HCT116 (cell line): ENCODE results near the gene SAMD7.

Source experiments
- CTCF ChIP-seq, 3 experiments: fragments of 200-600 bp in 1 of 3; sonication (generic) in 1 of 3; IDR thresholded peaks in 2 of 3; conservative IDR thresholded peaks in 1 of 3; 2 replicates each; pipeline ENCODE4 v1.5.1; 2012 to 2017; ENCODE audit warnings: low read depth in 2 of 3, low read length in 2 of 3, antibody characterized with exemption in 1 of 3, borderline replicate concordance in 1 of 3, control low read depth in 1 of 3, mild to moderate bottlenecking in 1 of 3, mixed read lengths in 1 of 3, mixed run types in 1 of 3, moderate library complexity in 1 of 3; ENCODE audit not compliant: insufficient read depth in 1 of 3
- SP1 ChIP-seq: IDR thresholded peaks from 2 replicates; pipeline ENCODE4 v1.6.1; 2012; ENCODE audit warnings: low read depth
- YY1 ChIP-seq: IDR thresholded peaks from 2 replicates; pipeline ENCODE4 v1.6.1; 2011; ENCODE audit warnings: low read length, low read depth, moderate library complexity, mild to moderate bottlenecking; ENCODE audit not compliant: insufficient replicate concordance; ENCODE audit errors: extremely low read depth
- ZFX ChIP-seq: fragments of 450-650 bp; IDR thresholded peaks from 2 replicates; pipeline ENCODE4 v1.6.1; 2017
- ZNF274 ChIP-seq: fragments of 200-500 bp; sonication (Bioruptor generic); IDR thresholded peaks from 2 replicates; pipeline ENCODE4 v1.6.1; 2014; ENCODE audit warnings: mild to moderate bottlenecking, low read depth, low read length, inconsistent platforms

- no peak for TF ChIP-seq SP1
- TF ChIP-seq CTCF (IDR thresholded peaks at IDR 0.05 in 2 of 3, conservative IDR thresholded peaks at IDR 0.05 in 1 of 3; ENCODE audit: borderline replicate concordance in 1 of 3, insufficient read depth in 1 of 3, low read depth in 2 of 3, low read length in 2 of 3) = no peak
- TF ChIP-seq ZFX = no peak
- no peak for TF ChIP-seq YY1
- no peak for TF ChIP-seq ZNF274
Measured at GRCh38 chr3:169891886-169892285, 19.5 kb upstream of the SAMD7 start.
